HepG2 (cell line): ENCODE measurements around the gene CACNA1D. TPM values are rescaled to one million over a fixed set of nuclear protein-coding genes. Genes with fewer than 3 reads are reported as not detected.

Experiments used
- AGO2 ChIP-seq: fragments of 200-400 bp; formaldehyde crosslinking; optimal IDR thresholded peaks from 2 replicates; pipeline ENCODE3; 2017; ENCODE audit warnings: mild to moderate bottlenecking, low read depth, low read length, moderate library complexity
- ARID5B ChIP-seq: IDR thresholded peaks from 2 replicates; pipeline ENCODE4 v1.4.0; 2020; ENCODE audit warnings: mild to moderate bottlenecking, missing genetic modification reagents
- BORCS8-MEF2B ChIP-seq: sonication (generic); formaldehyde crosslinking; IDR thresholded peaks from 2 replicates; pipeline ENCODE4 v1.8.0; 2022; ENCODE audit warnings: mild to moderate bottlenecking, missing genetic modification reagents
- CBX5 ChIP-seq: sonication (generic); formaldehyde crosslinking; IDR thresholded peaks from 2 replicates; pipeline ENCODE4 v1.4.0; 2020; ENCODE audit warnings: missing genetic modification reagents, borderline replicate concordance
- CTCF ChIP-seq: sonication (generic); formaldehyde crosslinking; IDR thresholded peaks from 2 replicates; pipeline ENCODE4 v1.5.0; 2020; ENCODE audit warnings: mild to moderate bottlenecking, missing genetic modification reagents, moderate library complexity
- HMG20B ChIP-seq: conservative IDR thresholded peaks from 2 replicates; pipeline ENCODE4 v1.6.1; 2016; ENCODE audit warnings: missing genetic modification reagents, missing compliant biosample characterization
- HMGXB4 ChIP-seq, 2 experiments: sonication (generic) in 1 of 2; formaldehyde crosslinking in 1 of 2; IDR thresholded peaks; 2 replicates each; pipeline versions ENCODE4 v1.4.0 to v1.6.1; 2018 to 2020; ENCODE audit warnings: missing genetic modification reagents in 2 of 2, borderline replicate concordance in 1 of 2, low read depth in 1 of 2, mild to moderate bottlenecking in 1 of 2, missing biosample characterization in 1 of 2
- KDM2A ChIP-seq: sonication (generic); formaldehyde crosslinking; IDR thresholded peaks from 2 replicates; pipeline ENCODE4 v1.4.0; 2020; ENCODE audit warnings: low read depth, missing genetic modification reagents, borderline replicate concordance
- TBX3 ChIP-seq: fragments of 450-650 bp; IDR thresholded peaks from 2 replicates; pipeline ENCODE4 v1.6.1; 2017; ENCODE audit warnings: antibody characterized with exemption, mild to moderate bottlenecking, inconsistent platforms, borderline replicate concordance
- TSC22D2 ChIP-seq: sonication (generic); formaldehyde crosslinking; IDR thresholded peaks from 2 replicates; pipeline ENCODE4 v1.5.1; 2020; ENCODE audit warnings: missing genetic modification reagents, mild to moderate bottlenecking, borderline replicate concordance
- ZBTB38 ChIP-seq: sonication (generic); formaldehyde crosslinking; IDR thresholded peaks from 2 replicates; pipeline ENCODE4 v1.5.1; 2020; ENCODE audit warnings: mild to moderate bottlenecking, missing genetic modification reagents
- ZMAT5 ChIP-seq: sonication (generic); formaldehyde crosslinking; IDR thresholded peaks from 2 replicates; pipeline ENCODE4 v1.5.0; 2020; ENCODE audit warnings: mild to moderate bottlenecking, low read depth, missing genetic modification reagents, borderline replicate concordance
- ZNF263 ChIP-seq: sonication (generic); formaldehyde crosslinking; IDR thresholded peaks from 2 replicates; pipeline ENCODE4 v1.4.0; 2020; ENCODE audit warnings: missing genetic modification reagents
- ZNF274 ChIP-seq: sonication (generic); formaldehyde crosslinking; IDR thresholded peaks from 2 replicates; pipeline ENCODE4 v1.5.1; 2020; ENCODE audit warnings: mild to moderate bottlenecking, missing genetic modification reagents
- ZNF557 ChIP-seq: sonication (generic); formaldehyde crosslinking; IDR thresholded peaks from 2 replicates; pipeline ENCODE4 v1.4.0; 2020; ENCODE audit warnings: missing genetic modification reagents
- ZNF687 ChIP-seq: sonication (generic); formaldehyde crosslinking; IDR thresholded peaks from 2 replicates; pipeline ENCODE4 v1.5.1; 2020; ENCODE audit warnings: mild to moderate bottlenecking, missing genetic modification reagents, moderate library complexity
- ZSCAN21 ChIP-seq: sonication (generic); formaldehyde crosslinking; IDR thresholded peaks from 2 replicates; pipeline ENCODE4 v1.8.0; 2022; ENCODE audit warnings: mild to moderate bottlenecking, missing genetic modification reagents, moderate library complexity, borderline replicate concordance
- polyA plus RNA-seq, 8 experiments: library from polyadenylated mRNA; depleted of rRNA in 3 of 8; stranded (reverse) in 7 of 8; unstranded in 1 of 8; fragments of >200 nt; fragmentation: Illumina TruSeq in 4 of 8; extraction: Trizol in 4 of 8; gene quantifications; 2 replicates each; pipeline versions ENCODE4 v1.2.1 to v1.2.3, GENCODE V29; 2011 to 2016; ENCODE audit warnings: low read depth in 4 of 8, missing spikeins in 1 of 8, mixed read lengths in 1 of 8; ENCODE audit not compliant: insufficient read depth in 1 of 8
- total RNA-seq, 5 experiments: library from RNA; depleted of rRNA; stranded (reverse); fragments of >200 nt; fragmentation: Illumina TruSeq; extraction: Trizol; gene quantifications; 2 replicates each; pipeline ENCODE4 v1.2.3, GENCODE V29; 2016; ENCODE audit warnings: low read depth in 1 of 5

The CACNA1D gene
- total and polyA plus RNA-seq, 2 of the 13 experiments (the other 11 are each of a cell fraction or from before 2014, with no cell fraction given) = 0.26 to 0.38 TPM

GRCh38 chr3:53841296-53841695, 346.9 kb downstream of the CACNA1D start (continued):
- peak; percentile 41; the same call in 1 of the 2 replicates for TF ChIP-seq BORCS8-MEF2B (CRISPR knock-in tag)
- peak; percentile 37 for TF ChIP-seq AGO2
- 0 out of 2 replicates have a peak, but pooled peaks have one; percentile 22 for TF ChIP-seq ARID5B
- TF ChIP-seq ZSCAN21 = 0 out of 2 replicates have a peak, but pooled peaks have one; percentile 33
- 0 out of 2 replicates have a peak, but pooled peaks have one; percentile 23 for TF ChIP-seq ZNF274 (CRISPR knock-in tag)
- TF ChIP-seq HMGXB4 (CRISPR knock-in tag; IDR thresholded peaks at IDR 0.05; ENCODE audit: borderline replicate concordance in 1 of 2, low read depth in 1 of 2) = peak in 1 of 2 experiments; percentile 34; a peak in 1 of 4 replicates
- TF ChIP-seq TSC22D2 = 0 out of 2 replicates have a peak, but pooled peaks have one; percentile 58
- TF ChIP-seq KDM2A (CRISPR knock-in tag) = 0 out of 2 replicates have a peak, but pooled peaks have one; percentile 17
- peak; percentile 34; the same call in 1 of the 2 replicates for TF ChIP-seq ZBTB38 (CRISPR knock-in tag)
- no peak for TF ChIP-seq HMG20B (CRISPR knock-in tag)
- TF ChIP-seq TBX3 = no peak
- TF ChIP-seq ZMAT5 = no peak
- peak; percentile 20; the same call in 1 of the 2 replicates for TF ChIP-seq CBX5
- TF ChIP-seq ZNF557 = no peak
- TF ChIP-seq CTCF (CRISPR knock-in tag) = peak; percentile 71
- TF ChIP-seq ZNF263 (CRISPR knock-in tag) = peak; percentile 81
- TF ChIP-seq ZNF687 (CRISPR knock-in tag) = peak; percentile 88
